NCI-H345 treated with DMSO at 0.1 percent for 48 hours (cell line): ENCODE data around the gene GNAQ.
"Not testable (repeated sequence)": the region's sequence is repeated elsewhere in the genome, so short reads cannot be mapped to it uniquely, and the experiment has no call there.

Source experiments
- DNase-seq: peaks from one replicate; lab custom pipeline; 2025; ENCODE audit not compliant: unreplicated experiment; lab: John Stamatoyannopoulos, UW

The GNAQ gene

DNA sequence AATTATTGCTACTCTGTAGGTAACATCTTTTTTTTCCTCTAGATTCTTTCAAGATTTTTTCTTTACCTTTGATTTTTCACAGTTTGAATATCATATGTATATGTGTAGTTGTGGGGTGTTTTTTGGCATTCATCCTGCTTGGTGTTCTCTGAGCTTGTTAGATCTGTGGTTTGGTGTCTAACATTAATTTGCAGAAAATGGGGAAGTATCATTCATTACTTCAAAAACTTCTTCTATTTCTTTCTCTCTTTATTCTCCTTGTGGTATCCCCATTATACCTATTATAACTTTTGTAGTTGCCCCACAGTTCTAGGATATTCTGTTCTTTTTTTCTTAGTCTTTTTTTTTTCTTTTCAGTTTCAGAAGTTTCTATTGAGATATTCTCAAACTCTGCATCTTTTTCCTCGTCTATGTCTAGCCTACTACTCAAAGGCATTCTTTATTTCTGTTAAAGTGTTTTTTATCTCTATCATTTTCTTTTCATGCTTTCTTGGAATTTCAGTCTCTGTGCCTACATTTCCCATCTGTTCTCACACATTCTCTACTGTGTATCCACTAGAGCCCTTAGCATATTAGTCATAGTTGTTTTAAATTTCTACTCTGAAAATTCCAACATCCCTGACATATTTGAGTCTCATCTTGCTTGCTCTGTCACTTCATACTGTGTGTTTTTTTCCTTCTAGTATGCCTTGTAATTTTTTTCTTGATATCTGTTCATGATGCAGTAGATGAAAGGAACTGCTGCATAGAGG is 323.4 kb downstream of the GNAQ start:
- DNase-seq, result no peak

GRCh38 chr9:77707383-77708063 is 324.1 kb downstream of the GNAQ start:
- no peak for DNase-seq

GRCh38 chr9:77705636-77706035 is 326.0 kb downstream of the GNAQ start:
- no peak for DNase-seq

- DNase-seq, result not testable (repeated sequence)
These were observed 328.9 kb downstream of the GNAQ start for GRCh38 chr9:77702521-77703390.

- no peak for DNase-seq
These were observed 334.2 kb downstream of the GNAQ start for GRCh38 chr9:77697238-77697984.

DNA sequence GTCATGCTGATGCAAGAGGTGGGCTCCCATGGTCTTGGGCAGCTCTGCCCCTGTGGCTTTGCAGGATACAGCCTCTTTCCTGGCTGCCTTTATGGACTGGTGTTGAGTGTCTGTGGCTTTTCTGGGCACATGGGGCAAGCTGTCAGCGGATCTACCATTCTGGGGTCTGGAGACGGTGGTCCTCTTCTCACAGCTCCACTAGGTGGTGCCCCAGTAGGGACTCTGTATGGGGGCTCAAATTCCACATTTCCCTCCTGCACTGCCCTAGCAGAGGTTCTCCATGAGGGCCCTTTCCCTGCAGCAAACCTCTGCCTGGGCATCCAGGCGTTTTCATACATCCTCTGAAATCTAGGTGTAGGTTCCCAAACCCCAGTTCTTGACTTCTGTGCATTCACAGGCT is 340.9 kb downstream of the GNAQ start:
- DNase-seq, result not testable (repeated sequence)

GRCh38 chr9:77690119-77690518 is 341.5 kb downstream of the GNAQ start:
- not testable (repeated sequence) for DNase-seq

DNA sequence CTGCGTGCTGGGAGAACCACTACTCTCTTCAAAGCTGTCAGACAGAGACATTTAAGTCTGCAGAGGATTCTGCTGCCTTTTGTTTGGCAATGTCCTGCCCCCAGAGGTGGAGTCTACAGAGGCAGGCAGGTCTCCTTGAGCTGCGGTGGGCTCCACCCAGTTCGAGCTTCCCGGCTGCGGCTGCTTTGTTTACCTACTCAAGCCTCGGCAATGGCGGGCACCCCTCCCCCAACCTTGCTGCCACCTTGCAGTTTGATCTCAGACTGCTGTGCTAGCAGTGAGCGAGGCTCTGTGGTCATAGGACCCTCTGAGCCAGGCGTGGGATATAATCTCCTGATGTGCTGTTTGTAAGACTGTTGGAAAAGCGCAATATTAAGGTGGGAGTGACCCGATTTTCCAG is 343.9 kb downstream of the GNAQ start:
- DNase-seq, result not testable (repeated sequence)

- no peak for DNase-seq
These were observed 351.0 kb downstream of the GNAQ start for GRCh38 chr9:77680581-77680980.

GRCh38 chr9:77679661-77680368 is 351.8 kb downstream of the GNAQ start:
- no peak for DNase-seq

DNA sequence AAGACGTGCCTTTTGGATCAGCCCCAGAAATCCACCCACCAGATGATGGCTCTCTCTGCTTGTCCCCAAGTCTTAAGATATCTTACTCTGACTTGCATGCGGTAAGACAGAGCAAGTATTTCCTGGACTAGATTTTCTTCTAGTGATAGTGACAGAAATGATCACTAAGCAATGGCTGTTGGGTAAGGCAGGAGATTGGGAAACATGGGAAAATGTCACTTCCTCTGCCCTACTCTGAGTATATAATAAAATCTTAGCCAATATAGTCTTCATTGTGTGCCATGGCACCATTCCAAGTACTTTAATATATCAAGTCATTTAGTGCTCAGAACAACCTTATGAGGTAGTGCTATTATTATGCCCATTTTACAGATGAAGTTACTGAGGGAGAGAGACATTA is 352.5 kb downstream of the GNAQ start:
- DNase-seq, result no peak

DNA sequence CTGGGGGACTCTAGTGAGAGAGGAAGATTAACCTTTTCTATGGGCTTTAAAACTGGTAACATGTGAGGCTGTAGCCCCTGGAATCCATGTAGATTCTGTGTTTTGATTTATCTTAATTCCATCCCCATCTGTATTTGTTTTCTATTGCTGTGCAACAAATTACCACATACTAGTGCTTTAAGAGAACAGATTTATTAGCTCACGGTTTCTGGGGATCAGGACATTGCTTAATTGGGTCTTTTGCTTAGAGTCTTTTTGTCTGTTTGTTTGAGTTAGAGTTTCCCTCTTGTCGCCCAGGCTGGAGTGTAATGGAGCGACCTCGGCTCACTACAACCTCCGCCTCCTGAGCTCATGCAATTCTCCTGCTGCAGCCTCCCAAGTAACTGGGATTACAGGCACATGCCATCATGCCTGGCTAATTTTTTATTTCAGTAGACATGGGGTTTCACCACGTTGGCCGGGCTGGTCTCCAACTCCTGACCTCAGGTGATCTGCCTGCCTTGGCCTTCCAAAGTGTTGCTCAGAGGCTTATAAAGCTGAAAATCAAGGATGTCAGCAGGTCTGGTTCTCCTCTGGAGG is 353.6 kb downstream of the GNAQ start:
- no peak for DNase-seq

DNA sequence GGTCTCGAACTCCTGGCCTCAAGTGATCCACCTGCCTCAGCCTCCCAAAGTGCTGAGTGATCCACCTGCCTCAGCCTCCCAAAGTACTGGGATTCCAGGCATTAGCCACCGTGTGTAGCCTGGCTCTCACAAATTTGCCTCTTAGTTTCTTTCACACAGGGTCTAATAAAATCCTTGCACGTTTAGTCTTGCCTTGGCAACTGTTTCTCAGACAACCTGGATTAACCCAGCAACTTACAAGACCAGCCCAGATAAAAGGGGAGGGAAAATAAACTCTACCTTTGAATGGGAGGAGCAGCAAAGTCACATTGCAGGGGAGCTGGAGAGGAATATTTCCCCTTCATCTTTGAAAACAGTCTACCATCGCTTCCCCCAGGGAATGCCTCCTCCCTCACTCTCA is 354.2 kb downstream of the GNAQ start:
- no peak for DNase-seq

DNA sequence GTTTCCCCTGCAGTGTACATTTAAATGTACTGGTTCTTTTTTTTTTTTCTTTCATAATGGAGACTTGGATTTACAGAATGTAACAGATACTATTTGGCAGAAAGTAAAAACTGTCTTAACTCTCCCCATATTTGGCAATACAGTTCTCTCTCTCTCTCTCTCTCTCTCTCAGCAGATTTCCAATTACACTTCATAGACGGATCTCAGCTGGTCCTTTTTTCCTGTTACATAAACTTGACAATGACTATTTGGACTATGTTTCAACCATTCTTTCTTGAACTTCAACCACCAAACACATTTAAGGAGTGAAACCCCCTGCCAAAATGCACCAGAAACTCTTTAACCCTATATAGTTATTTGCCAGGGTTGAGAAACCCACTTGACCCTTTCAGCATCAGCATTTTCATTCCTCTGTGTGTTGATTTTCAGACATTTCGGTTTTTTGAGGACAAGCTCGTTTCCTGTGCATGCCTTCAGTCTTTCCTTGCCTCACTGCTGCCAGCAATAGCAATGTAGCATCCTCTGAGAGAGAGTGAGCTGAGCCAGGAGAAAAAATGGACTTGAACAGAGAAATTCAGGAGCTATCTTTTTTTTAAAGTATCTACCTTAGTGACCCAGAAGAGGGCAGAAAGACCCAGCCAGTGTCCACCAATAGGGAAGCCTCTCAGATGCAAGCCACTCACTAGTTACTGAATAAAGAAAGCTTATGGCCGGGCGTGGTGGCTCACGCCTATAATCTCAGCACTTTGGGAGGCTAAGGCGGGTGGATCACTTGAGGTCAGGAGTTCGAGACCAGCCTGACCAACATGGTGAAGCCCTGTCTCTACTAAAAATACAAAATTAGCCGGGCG is 357.4 kb downstream of the GNAQ start:
- no peak for DNase-seq

DNA sequence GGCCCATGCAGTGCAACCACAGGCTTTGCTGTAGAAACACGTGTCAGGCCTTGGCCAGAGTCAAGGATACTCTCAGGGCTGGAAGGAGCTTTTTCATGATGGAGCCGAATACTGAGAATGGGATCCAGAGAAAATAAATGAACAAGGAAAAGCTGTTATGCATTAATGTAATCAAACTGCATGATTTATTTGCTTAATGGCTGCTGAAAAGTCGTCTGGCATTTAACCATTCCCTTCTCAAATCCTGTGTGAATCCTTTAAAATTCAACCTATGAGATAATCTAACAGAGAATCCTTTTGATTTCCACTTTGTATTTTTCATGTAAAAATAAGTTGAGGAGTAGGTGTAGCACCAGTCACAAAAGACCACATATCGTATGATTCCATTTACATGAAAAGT is 359.4 kb downstream of the GNAQ start:
- DNase-seq, result no peak

DNA sequence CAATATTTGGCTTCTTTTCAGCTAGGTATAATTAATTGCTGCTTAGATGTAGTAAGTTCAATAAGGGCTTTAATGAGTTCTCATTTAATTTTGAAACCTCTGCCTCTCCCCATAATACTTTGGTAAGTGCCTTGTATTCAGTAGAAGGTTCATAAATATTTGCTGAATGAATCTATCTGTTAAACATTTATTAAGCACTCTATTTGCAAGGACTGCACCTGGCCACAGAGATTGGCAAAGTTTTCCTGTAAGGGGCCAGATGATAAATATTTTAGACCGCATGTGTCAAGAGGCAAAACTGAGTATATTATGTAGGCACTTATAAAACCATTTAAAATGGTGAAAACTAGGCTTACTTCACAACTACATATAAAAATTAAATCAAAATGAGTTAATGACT is 364.5 kb downstream of the GNAQ start:
- no peak for DNase-seq
